ENCODE measurements around the gene INPP5D.

INPP5D gene

DNA sequence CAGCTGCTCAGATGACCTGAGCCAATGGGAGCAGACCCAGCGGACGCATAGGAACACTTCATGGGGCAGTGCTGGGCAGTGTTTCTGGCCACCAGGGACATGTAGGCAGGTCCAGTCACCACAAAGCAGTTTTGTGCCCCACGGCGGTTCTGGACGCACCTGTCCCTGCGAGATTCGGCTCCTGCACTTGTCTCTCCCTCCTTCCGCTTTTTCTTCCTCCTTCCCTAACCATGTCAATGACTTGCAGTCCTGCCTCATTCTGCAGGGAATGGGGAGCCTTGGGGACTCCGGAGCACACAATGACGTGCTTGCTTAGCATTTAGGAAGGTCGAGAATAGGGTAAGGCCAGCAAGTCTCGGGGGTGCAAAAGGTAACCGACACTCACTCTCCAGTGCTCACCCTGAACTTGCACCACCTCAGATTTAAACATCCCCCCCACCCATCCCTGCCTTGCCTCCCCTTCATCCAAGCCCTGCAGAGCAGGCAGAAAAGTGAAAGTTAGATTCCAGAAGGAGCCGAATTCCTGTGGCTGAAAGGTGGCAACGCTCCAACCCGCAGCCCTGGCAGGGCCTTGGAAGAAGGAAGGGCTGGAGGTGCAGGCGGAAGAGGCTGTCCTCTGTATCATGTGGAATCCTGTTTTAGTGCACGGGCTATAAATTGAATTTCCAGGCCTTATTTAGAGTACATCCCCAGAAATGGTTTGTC, 150.9 kb downstream of the INPP5D start:
- no CpG with 5 or more reads among the region's 18 CpGs for WGBS (ENCODE audit: extremely low coverage, insufficient coverage, low lambda C conversion rate)
- no peak overlapping the region for H3K27ac ChIP-seq (ENCODE audit: low read depth, low read length)

DNA sequence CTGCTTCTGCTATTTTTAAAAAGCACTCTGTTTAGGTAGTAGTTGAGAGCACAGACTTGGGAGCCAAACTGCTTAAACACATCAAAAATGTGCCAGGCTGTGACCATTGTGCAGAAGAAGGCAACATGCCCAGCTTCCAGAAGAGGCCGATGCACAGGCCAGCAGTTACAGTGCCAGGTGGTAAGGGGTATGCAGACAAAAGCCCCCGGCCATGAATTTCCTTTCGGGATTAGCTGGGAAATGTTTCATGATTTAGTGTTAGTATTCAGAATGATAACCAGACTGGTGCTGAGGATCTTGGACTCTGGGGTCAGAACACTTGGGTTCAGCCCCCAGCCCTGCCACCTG, 151.4 kb downstream of the INPP5D start:
- no peak overlapping the region for H3K56ac ChIP-seq (ENCODE audit: low read length)
- no peak overlapping the region for H3K4me2 ChIP-seq (ENCODE audit: low read length)
- H3K79me2 ChIP-seq (ENCODE audit: control insufficient read depth, insufficient read depth, low read length): no peaks in the 10 kb centered on the region
- no peaks in the 10 kb centered on the region for H3K36me3 ChIP-seq (ENCODE audit: control insufficient read depth, insufficient read depth, low read length)
- H3K4ac ChIP-seq (ENCODE audit: low read depth, low read length): no peak overlapping the region
- H3K27ac ChIP-seq (ENCODE audit: low read depth, low read length): no peak overlapping the region
- no peak overlapping the region for H4K8ac ChIP-seq (ENCODE audit: low read depth, low read length)
- H3K4me3 ChIP-seq (ENCODE audit: low read length): no peak overlapping the region
- peaks cover 2% of the 10 kb centered on the region for H3K4me1 ChIP-seq (ENCODE audit: control insufficient read depth, low read depth, low read length)
- H3K23ac ChIP-seq (ENCODE audit: low read length): no peak overlapping the region
- H3K27me3 ChIP-seq (ENCODE audit: insufficient read depth, low read length, poor library complexity): no peaks in the 10 kb centered on the region
- H4K5ac ChIP-seq (ENCODE audit: low read length): no peak overlapping the region
- H3K18ac ChIP-seq (ENCODE audit: low read length): no peak overlapping the region
- no peak overlapping the region for H3K9ac ChIP-seq (ENCODE audit: low read length)
- H2BK15ac ChIP-seq (replicated peaks; ENCODE audit: low read depth): no peak overlapping the region
- no CpG with 5 or more reads among the region's 3 CpGs for WGBS (ENCODE audit: extremely low coverage, insufficient coverage, low lambda C conversion rate)
- H2BK120ac ChIP-seq (ENCODE audit: low read depth, low read length): no peak overlapping the region
- no peak overlapping the region for H2AK5ac ChIP-seq (ENCODE audit: low read length)
- H2BK5ac ChIP-seq (ENCODE audit: low read length): no peak overlapping the region
- H3K79me1 ChIP-seq (ENCODE audit: low read length): no peaks in the 10 kb centered on the region
- DNase-seq: no peak

More for the DNA sequence above, 150.9 kb downstream of the INPP5D start:
- H3K36me3 ChIP-seq (ENCODE audit: control insufficient read depth, insufficient read depth, low read length): no peaks in the 10 kb centered on the region
- no peak overlapping the region for H3K4ac ChIP-seq (ENCODE audit: low read depth, low read length)
- H2BK120ac ChIP-seq (ENCODE audit: low read depth, low read length): no peak overlapping the region
- no peak overlapping the region for H3K18ac ChIP-seq (ENCODE audit: low read length)
- no peak overlapping the region for H4K8ac ChIP-seq (ENCODE audit: low read depth, low read length)
- H3K27me3 ChIP-seq (ENCODE audit: insufficient read depth, low read length, poor library complexity): no peaks in the 10 kb centered on the region
- H3K23ac ChIP-seq (ENCODE audit: low read length): no peak overlapping the region
- no peak overlapping the region for H2AK5ac ChIP-seq (ENCODE audit: low read length)
- H2BK15ac ChIP-seq (replicated peaks; ENCODE audit: low read depth): no peak overlapping the region
- H2BK5ac ChIP-seq (ENCODE audit: low read length): no peak overlapping the region
- no peaks in the 10 kb centered on the region for H3K79me2 ChIP-seq (ENCODE audit: control insufficient read depth, insufficient read depth, low read length)
- no peak overlapping the region for H3K9ac ChIP-seq (ENCODE audit: low read length)
- H3K4me1 ChIP-seq (ENCODE audit: control insufficient read depth, low read depth, low read length): peaks cover 2% of the 10 kb centered on the region
- H4K5ac ChIP-seq (ENCODE audit: low read length): no peak overlapping the region
- H3K4me3 ChIP-seq (ENCODE audit: low read length): no peak overlapping the region
- H3K79me1 ChIP-seq (ENCODE audit: low read length): no peaks in the 10 kb centered on the region
- H3K4me2 ChIP-seq (ENCODE audit: low read length): no peak overlapping the region
- no peak for DNase-seq
- H3K56ac ChIP-seq (ENCODE audit: low read length): no peak overlapping the region

DNA sequence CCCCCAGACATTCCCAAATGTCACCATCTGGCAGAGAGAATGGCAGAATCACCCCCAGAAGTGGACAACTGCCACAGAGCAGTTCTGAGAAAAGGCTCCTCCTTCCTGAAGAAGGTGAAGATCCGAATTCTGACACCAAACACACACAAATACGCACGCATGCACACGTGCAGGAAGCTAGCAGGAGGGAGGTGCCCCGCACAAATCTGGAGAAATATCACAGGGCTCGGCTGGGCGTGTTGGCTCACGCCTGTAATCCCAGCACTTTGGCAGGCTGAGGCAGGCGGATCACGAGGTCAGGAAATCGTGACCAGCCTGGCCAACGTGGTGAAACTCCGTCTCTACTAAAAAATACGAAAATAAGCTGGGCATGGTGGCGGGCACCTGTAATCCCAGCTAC, 152.9 kb downstream of the INPP5D start:
- H3K4ac ChIP-seq (ENCODE audit: low read depth, low read length): no peak overlapping the region
- H3K9ac ChIP-seq (ENCODE audit: low read length): no peak overlapping the region
- H3K79me1 ChIP-seq (ENCODE audit: low read length): no peaks in the 10 kb centered on the region
- no peak overlapping the region for H3K4me2 ChIP-seq (ENCODE audit: low read length)
- H3K4me1 ChIP-seq (ENCODE audit: control insufficient read depth, low read depth, low read length): peaks cover 2% of the 10 kb centered on the region
- H3K56ac ChIP-seq (ENCODE audit: low read length): no peak overlapping the region
- H3K79me2 ChIP-seq (ENCODE audit: control insufficient read depth, insufficient read depth, low read length): no peaks in the 10 kb centered on the region
- no peak overlapping the region for H3K4me3 ChIP-seq (ENCODE audit: low read length)
- no peak overlapping the region for H4K8ac ChIP-seq (ENCODE audit: low read depth, low read length)
- DNase-seq: no peak
- no CpG with 5 or more reads among the region's 15 CpGs for WGBS (ENCODE audit: extremely low coverage, insufficient coverage, low lambda C conversion rate)
- no peak overlapping the region for H3K27ac ChIP-seq (ENCODE audit: low read depth, low read length)
- no peak overlapping the region for H2AK5ac ChIP-seq (ENCODE audit: low read length)
- H2BK5ac ChIP-seq (ENCODE audit: low read length): no peak overlapping the region
- H3K36me3 ChIP-seq (ENCODE audit: control insufficient read depth, insufficient read depth, low read length): no peaks in the 10 kb centered on the region
- H3K18ac ChIP-seq (ENCODE audit: low read length): no peak overlapping the region
- H2BK120ac ChIP-seq (ENCODE audit: low read depth, low read length): no peak overlapping the region
- H4K5ac ChIP-seq (ENCODE audit: low read length): no peak overlapping the region
- H3K27me3 ChIP-seq (ENCODE audit: insufficient read depth, low read length, poor library complexity): no peaks in the 10 kb centered on the region
- H2BK15ac ChIP-seq (replicated peaks; ENCODE audit: low read depth): no peak overlapping the region
- no peak overlapping the region for H3K23ac ChIP-seq (ENCODE audit: low read length)

DNA sequence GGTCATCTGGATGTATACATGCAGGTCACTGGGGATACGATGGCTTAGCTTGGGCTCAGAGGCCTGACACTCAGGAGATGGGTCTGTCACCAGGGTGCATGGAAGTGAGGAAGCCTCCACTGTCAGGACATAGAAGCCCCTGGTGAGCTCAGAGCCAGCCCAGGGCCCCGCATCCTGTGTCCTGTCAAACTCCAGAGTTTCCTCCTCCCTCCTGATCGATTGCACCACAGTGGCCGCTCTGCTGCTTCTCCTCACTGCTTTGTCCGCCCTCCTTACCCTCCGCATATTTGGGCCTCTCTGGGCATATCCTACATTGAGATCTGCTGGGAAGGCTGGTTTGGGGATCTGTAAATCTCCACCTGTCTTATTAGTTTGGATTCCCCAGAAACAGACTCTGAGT, 153.8 kb downstream of the INPP5D start:
- Histone ChIP-seq H3K56ac (ENCODE audit: low read length) (no peak overlapping the region), H2AK5ac (ENCODE audit: low read length) (no peak overlapping the region), H3K18ac (ENCODE audit: low read length) (no peak overlapping the region), H2BK15ac (replicated peaks; ENCODE audit: low read depth) (no peak overlapping the region), H2BK5ac (ENCODE audit: low read length) (no peak overlapping the region), H3K9ac (ENCODE audit: low read length) (no peak overlapping the region), H3K36me3 (ENCODE audit: control insufficient read depth, insufficient read depth, low read length) (no peaks in the 10 kb centered on the region), H3K27me3 (ENCODE audit: insufficient read depth, low read length, poor library complexity) (no peaks in the 10 kb centered on the region), H3K27ac (ENCODE audit: low read depth, low read length) (no peak overlapping the region), H4K5ac (ENCODE audit: low read length) (no peak overlapping the region), H3K79me2 (ENCODE audit: control insufficient read depth, insufficient read depth, low read length) (no peaks in the 10 kb centered on the region), H4K8ac (ENCODE audit: low read depth, low read length) (no peak overlapping the region), H3K4me3 (ENCODE audit: low read length) (no peak overlapping the region), H3K4ac (ENCODE audit: low read depth, low read length) (no peak overlapping the region), H3K79me1 (ENCODE audit: low read length) (no peaks in the 10 kb centered on the region), H3K23ac (ENCODE audit: low read length) (no peak overlapping the region), H3K4me2 (ENCODE audit: low read length) (no peak overlapping the region), H3K4me1 (ENCODE audit: control insufficient read depth, low read depth, low read length) (peaks cover 2% of the 10 kb centered on the region), H2BK120ac (ENCODE audit: low read depth, low read length) (no peak overlapping the region)
- no peak for DNase-seq
- WGBS (ENCODE audit: extremely low coverage, insufficient coverage, low lambda C conversion rate): no CpG with 5 or more reads among the region's 6 CpGs

DNA sequence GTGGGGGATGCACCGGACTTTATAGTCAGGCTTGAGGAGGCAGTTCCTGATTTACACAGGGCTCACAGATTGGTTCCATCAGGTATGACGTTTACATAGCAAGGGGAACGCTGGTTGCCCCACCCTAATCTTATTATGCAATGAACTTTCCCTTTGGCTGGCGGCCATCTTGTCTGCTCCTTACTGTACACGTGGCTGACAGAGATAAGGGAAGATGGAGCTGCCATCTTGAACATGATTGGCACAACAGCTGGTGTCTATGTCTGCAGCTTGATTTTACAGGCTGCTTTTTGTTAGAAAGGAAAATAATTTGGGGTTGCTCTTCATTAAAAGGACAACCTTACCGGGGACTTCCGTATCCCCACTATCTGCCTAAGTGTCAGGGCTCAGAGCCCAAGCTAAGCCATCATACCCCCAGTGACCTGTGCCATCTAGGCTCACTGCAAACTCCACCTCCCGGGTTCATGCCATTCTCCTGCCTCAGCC, 157.8 kb downstream of the INPP5D start:
- H4K8ac ChIP-seq (ENCODE audit: low read depth, low read length): no peak overlapping the region
- no peaks in the 10 kb centered on the region for H3K79me2 ChIP-seq (ENCODE audit: control insufficient read depth, insufficient read depth, low read length)
- H3K4me2 ChIP-seq (ENCODE audit: low read length): no peak overlapping the region
- H3K36me3 ChIP-seq (ENCODE audit: control insufficient read depth, insufficient read depth, low read length): no peaks in the 10 kb centered on the region
- no CpG with 5 or more reads among the region's 8 CpGs for WGBS (ENCODE audit: extremely low coverage, insufficient coverage, low lambda C conversion rate)
- H3K56ac ChIP-seq (ENCODE audit: low read length): no peak overlapping the region
- no peak overlapping the region for H4K5ac ChIP-seq (ENCODE audit: low read length)
- no peak overlapping the region for H3K9ac ChIP-seq (ENCODE audit: low read length)
- H3K4ac ChIP-seq (ENCODE audit: low read depth, low read length): no peak overlapping the region
- no peak overlapping the region for H3K27ac ChIP-seq (ENCODE audit: low read depth, low read length)
- no peak overlapping the region for H2BK5ac ChIP-seq (ENCODE audit: low read length)
- no peak overlapping the region for H2BK15ac ChIP-seq (replicated peaks; ENCODE audit: low read depth)
- no peak for DNase-seq
- H3K18ac ChIP-seq (ENCODE audit: low read length): no peak overlapping the region
- H2AK5ac ChIP-seq (ENCODE audit: low read length): no peak overlapping the region
- H3K79me1 ChIP-seq (ENCODE audit: low read length): no peaks in the 10 kb centered on the region
- H3K4me3 ChIP-seq (ENCODE audit: low read length): no peak overlapping the region
- H2BK120ac ChIP-seq (ENCODE audit: low read depth, low read length): no peak overlapping the region
- H3K4me1 ChIP-seq (ENCODE audit: control insufficient read depth, low read depth, low read length): no peaks in the 10 kb centered on the region
- no peaks in the 10 kb centered on the region for H3K27me3 ChIP-seq (ENCODE audit: insufficient read depth, low read length, poor library complexity)
- no peak overlapping the region for H3K23ac ChIP-seq (ENCODE audit: low read length)

DNA sequence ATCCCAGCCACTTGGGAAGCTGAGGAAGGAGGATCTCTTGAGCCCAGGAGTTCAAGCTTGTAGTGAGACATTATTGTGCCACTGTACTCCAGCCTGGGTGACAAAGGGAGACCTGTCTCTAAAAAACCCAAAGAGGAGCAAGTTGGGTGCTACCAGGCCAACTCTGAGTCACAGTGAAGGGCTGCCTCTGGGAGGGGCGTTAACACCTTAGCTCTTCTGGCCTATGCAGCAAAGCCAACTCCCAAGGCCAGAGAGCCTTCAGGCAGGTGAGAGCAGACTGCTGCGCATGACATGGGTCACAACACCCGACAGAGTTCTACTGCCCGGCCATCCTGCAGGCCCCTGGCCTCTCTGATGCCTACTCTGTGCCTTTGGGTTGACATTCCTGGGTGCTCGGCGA, 158.7 kb downstream of the INPP5D start:
- H3K4me2 ChIP-seq (ENCODE audit: low read length): no peak overlapping the region
- no peak overlapping the region for H3K18ac ChIP-seq (ENCODE audit: low read length)
- no peak overlapping the region for H2BK5ac ChIP-seq (ENCODE audit: low read length)
- H2BK120ac ChIP-seq (ENCODE audit: low read depth, low read length): no peak overlapping the region
- H2BK15ac ChIP-seq (replicated peaks; ENCODE audit: low read depth): no peak overlapping the region
- H3K27ac ChIP-seq (ENCODE audit: low read depth, low read length): no peak overlapping the region
- no CpG with 5 or more reads among the region's 6 CpGs for WGBS (ENCODE audit: extremely low coverage, insufficient coverage, low lambda C conversion rate)
- no peak overlapping the region for H3K56ac ChIP-seq (ENCODE audit: low read length)
- no peak for DNase-seq
- H3K27me3 ChIP-seq (ENCODE audit: insufficient read depth, low read length, poor library complexity): no peaks in the 10 kb centered on the region
- H4K5ac ChIP-seq (ENCODE audit: low read length): no peak overlapping the region
- H3K36me3 ChIP-seq (ENCODE audit: control insufficient read depth, insufficient read depth, low read length): no peaks in the 10 kb centered on the region
- H3K79me1 ChIP-seq (ENCODE audit: low read length): no peaks in the 10 kb centered on the region
- H3K4ac ChIP-seq (ENCODE audit: low read depth, low read length): no peak overlapping the region
- no peak overlapping the region for H2AK5ac ChIP-seq (ENCODE audit: low read length)
- no peaks in the 10 kb centered on the region for H3K79me2 ChIP-seq (ENCODE audit: control insufficient read depth, insufficient read depth, low read length)
- H3K4me3 ChIP-seq (ENCODE audit: low read length): no peak overlapping the region
- H4K8ac ChIP-seq (ENCODE audit: low read depth, low read length): no peak overlapping the region
- no peak overlapping the region for H3K9ac ChIP-seq (ENCODE audit: low read length)
- no peaks in the 10 kb centered on the region for H3K4me1 ChIP-seq (ENCODE audit: control insufficient read depth, low read depth, low read length)
- no peak overlapping the region for H3K23ac ChIP-seq (ENCODE audit: low read length)

All from mesendoderm (in vitro differentiated cells).